Measurements from ENCODE around the gene WWP2. TPM values are rescaled to one million over a fixed set of nuclear protein-coding genes. Genes with fewer than 3 reads are reported as not detected.

WWP2 gene
- total RNA-seq, 1 experiment from 2014 or later: 40.2 TPM

- no peak overlapping the region for H4K8ac ChIP-seq (replicated peaks; ENCODE audit: insufficient read length, low read depth, low read length)
- no peak overlapping the region for H4K91ac ChIP-seq (ENCODE audit: insufficient read length, low read depth, low read length)
- Mint-ChIP-seq H3K9me3 (peaks cover 0 to 7% of the 10 kb centered on the region in 2 experiments; a peak in 4 of 5 replicates), H3K4me3 (no peak overlapping the region), H3K27me3 (ENCODE audit: low read depth) (no peaks in the 10 kb centered on the region), H3K36me3 (ENCODE audit: insufficient read depth in 1 of 3, low read depth in 3 of 3) (peaks cover 0 to 11% (median 8%) of the 10 kb centered on the region in 3 experiments; a peak in 3 of 7 replicates), H3K4me1 (peaks cover 6 to 8% of the 10 kb centered on the region in 2 experiments; a peak in 3 of 4 replicates), H3K27ac (peak overlapping the region in 2 of 3 experiments; percentile 10 to 69; a peak in 1 of 7 replicates)
- TF ChIP-seq CTCF (conservative IDR thresholded peaks at IDR 0.05): no peak
- H3K79me1 ChIP-seq (ENCODE audit: insufficient read depth, low read depth, low read length, poor library complexity, severe bottlenecking): peaks cover 4% of the 10 kb centered on the region
- H3K23ac ChIP-seq (ENCODE audit: insufficient read length, low read depth, low read length): no peak overlapping the region
- no peak overlapping the region for H3K56ac ChIP-seq (ENCODE audit: insufficient read length, low read depth, low read length)
- H2BK20ac ChIP-seq (ENCODE audit: low read depth, low read length, poor library complexity, severe bottlenecking): no peak overlapping the region
- H2AK5ac ChIP-seq (ENCODE audit: insufficient read length, low read length): no peak overlapping the region
- no peak overlapping the region for H3K9ac ChIP-seq (ENCODE audit: extremely low read depth, insufficient read length, low read length)
- no peak overlapping the region for H3K14ac ChIP-seq (ENCODE audit: insufficient read depth, low read length)
- H3K27me3 ChIP-seq (ENCODE audit: insufficient read depth, low read length): no peaks in the 10 kb centered on the region
- H2BK12ac ChIP-seq (ENCODE audit: insufficient read length, low read depth, low read length): no peak overlapping the region
- H3K18ac ChIP-seq (ENCODE audit: insufficient read length, low read depth, low read length): no peak overlapping the region
- H4K5ac ChIP-seq (ENCODE audit: insufficient read length, low read depth, low read length): no peak overlapping the region
- no peak overlapping the region for H2BK15ac ChIP-seq (ENCODE audit: low read depth, low read length)
- no peaks in the 10 kb centered on the region for H3K9me3 ChIP-seq (ENCODE audit: control insufficient read depth, low read depth, low read length)
- H3K79me2 ChIP-seq (ENCODE audit: insufficient read depth, low read length): peaks cover 7% of the 10 kb centered on the region; the same call in 1 of the 2 replicates
- H3K4me2 ChIP-seq (ENCODE audit: insufficient read depth, insufficient read length, low read length): no peak overlapping the region
- no peak overlapping the region for H3T11ph ChIP-seq (ENCODE audit: low read length)
- WGBS (ENCODE audit: extremely low coverage, insufficient read length, low lambda C conversion rate): no CpG with 5 or more reads among the region's 2 CpGs
- H2AFZ ChIP-seq (ENCODE audit: low read length): no peak overlapping the region
- no peak overlapping the region for H3K4ac ChIP-seq (ENCODE audit: low read depth, low read length)
- no peak overlapping the region for H2BK120ac ChIP-seq (ENCODE audit: low read depth, low read length, poor library complexity, severe bottlenecking)
- H3K4me1 ChIP-seq (ENCODE audit: insufficient read depth, low read length): no peaks in the 10 kb centered on the region
- no peak for DNase-seq
- H2BK5ac ChIP-seq (ENCODE audit: insufficient read length, low read length): no peak overlapping the region
- H3K27ac ChIP-seq (ENCODE audit: insufficient read length, low read depth, low read length): no peak overlapping the region
- no peaks in the 10 kb centered on the region for H4K20me1 ChIP-seq (ENCODE audit: control insufficient read depth, insufficient read depth, insufficient read length)
- H3K23me2 ChIP-seq (ENCODE audit: insufficient read length, low read depth, low read length, poor library complexity, severe bottlenecking): no peaks in the 10 kb centered on the region
Observed at GRCh38 chr16:69771651-69771967, 9.5 kb downstream of the WWP2 start.

All from H9 (cell line).